HepG2 (cell line): Measurements from ENCODE around the gene SDR39U1. TPM values are rescaled to one million over a fixed set of nuclear protein-coding genes. Genes with fewer than 3 reads are reported as not detected.

Experiments
- ATF7 ChIP-seq, 2 experiments: fragments of 450-650 bp in 1 of 2; sonication (generic) in 1 of 2; formaldehyde crosslinking in 1 of 2; IDR thresholded peaks; 2 replicates each; pipeline versions ENCODE4 v1.4.0 to v1.6.1; 2016 to 2020; ENCODE audit warnings: antibody characterized with exemption in 1 of 2, mild to moderate bottlenecking in 1 of 2, missing genetic modification reagents in 1 of 2
- BCLAF1 ChIP-seq: fragments of 450-650 bp; IDR thresholded peaks from 2 replicates; pipeline ENCODE4 v1.6.1; 2017; ENCODE audit warnings: mild to moderate bottlenecking
- CHCHD3 ChIP-seq: sonication (generic); formaldehyde crosslinking; IDR thresholded peaks from 2 replicates; pipeline ENCODE4 v1.8.0; 2022; ENCODE audit warnings: mild to moderate bottlenecking, missing genetic modification reagents, moderate library complexity
- DMAP1 ChIP-seq: IDR thresholded peaks from 2 replicates; pipeline ENCODE4 v1.6.1; 2016
- E2F1 ChIP-seq: sonication (generic); formaldehyde crosslinking; IDR thresholded peaks from 2 replicates; pipeline ENCODE4 v1.5.0; 2020; ENCODE audit warnings: missing genetic modification reagents
- IRX3 ChIP-seq: sonication (generic); formaldehyde crosslinking; IDR thresholded peaks from 2 replicates; pipeline ENCODE4 v1.8.1; 2023; ENCODE audit warnings: mild to moderate bottlenecking, low read depth, missing genetic modification reagents, borderline replicate concordance
- NFYC ChIP-seq: IDR thresholded peaks from 2 replicates; pipeline ENCODE4 v1.6.1; 2016; ENCODE audit warnings: missing genetic modification reagents, missing compliant biosample characterization
- NKX3-1 ChIP-seq: sonication (generic); formaldehyde crosslinking; IDR thresholded peaks from 2 replicates; pipeline ENCODE4 v1.5.0; 2020; ENCODE audit warnings: missing genetic modification reagents
- PCBP1 ChIP-seq: fragments of 200-400 bp; formaldehyde crosslinking; IDR thresholded peaks from 2 replicates; pipeline ENCODE4 v1.6.1; 2017; ENCODE audit warnings: mild to moderate bottlenecking, low read depth, low read length, borderline replicate concordance
- PCBP2 ChIP-seq: fragments of 200-400 bp; formaldehyde crosslinking; optimal IDR thresholded peaks from 2 replicates; pipeline ENCODE3; 2018; ENCODE audit warnings: low read length, low read depth; ENCODE audit not compliant: poor library complexity, severe bottlenecking
- POLR2G ChIP-seq: fragments of 200-400 bp; formaldehyde crosslinking; IDR thresholded peaks from 2 replicates; pipeline ENCODE4 v1.6.1; 2018; ENCODE audit warnings: mild to moderate bottlenecking, low read depth, low read length, moderate library complexity
- SMAD1 ChIP-seq: sonication (generic); formaldehyde crosslinking; IDR thresholded peaks from 2 replicates; pipeline ENCODE4 v1.4.0; 2020; ENCODE audit warnings: missing genetic modification reagents, low read depth, mild to moderate bottlenecking, borderline replicate concordance
- SNAI1 ChIP-seq: sonication (generic); formaldehyde crosslinking; IDR thresholded peaks from 2 replicates; pipeline ENCODE4 v1.5.0; 2020; ENCODE audit warnings: mild to moderate bottlenecking, missing genetic modification reagents, borderline replicate concordance
- TGIF2 ChIP-seq: IDR thresholded peaks from 2 replicates; pipeline ENCODE4 v1.6.1; 2016; ENCODE audit warnings: control low read depth, missing compliant biosample characterization
- THAP7 ChIP-seq: sonication (generic); formaldehyde crosslinking; IDR thresholded peaks from 2 replicates; pipeline ENCODE4 v1.8.1; 2023; ENCODE audit warnings: mild to moderate bottlenecking, missing genetic modification reagents
- THYN1 ChIP-seq: sonication (generic); formaldehyde crosslinking; IDR thresholded peaks from 2 replicates; pipeline ENCODE4 v1.8.1; 2023; ENCODE audit warnings: low read depth, mild to moderate bottlenecking, moderate library complexity, missing genetic modification reagents, borderline replicate concordance
- ZBTB42 ChIP-seq: sonication (generic); formaldehyde crosslinking; IDR thresholded peaks from 2 replicates; pipeline ENCODE4 v1.5.0; 2020; ENCODE audit warnings: mild to moderate bottlenecking, missing genetic modification reagents
- ZNF12 ChIP-seq: sonication (generic); formaldehyde crosslinking; IDR thresholded peaks from 2 replicates; pipeline ENCODE4 v1.5.0; 2020; ENCODE audit warnings: missing genetic modification reagents
- ZNF143 ChIP-seq: sonication (generic); formaldehyde crosslinking; IDR thresholded peaks from 2 replicates; pipeline ENCODE4 v1.4.0; 2020; ENCODE audit warnings: missing genetic modification reagents
- ZNF160 ChIP-seq: sonication (generic); formaldehyde crosslinking; IDR thresholded peaks from 2 replicates; pipeline ENCODE4 v1.8.0; 2022; ENCODE audit warnings: mild to moderate bottlenecking, inconsistent platforms, missing genetic modification reagents
- ZNF225 ChIP-seq: sonication (generic); formaldehyde crosslinking; IDR thresholded peaks from 2 replicates; pipeline ENCODE4 v1.4.0; 2020; ENCODE audit warnings: mild to moderate bottlenecking, missing genetic modification reagents
- ZNF44 ChIP-seq: sonication (generic); formaldehyde crosslinking; IDR thresholded peaks from 2 replicates; pipeline ENCODE4 v1.5.1; 2020; ENCODE audit warnings: mild to moderate bottlenecking, missing genetic modification reagents
- ZNF691 ChIP-seq: sonication (generic); formaldehyde crosslinking; IDR thresholded peaks from 2 replicates; pipeline ENCODE4 v1.4.0; 2020; ENCODE audit warnings: missing genetic modification reagents, low read depth, mild to moderate bottlenecking, borderline replicate concordance
- polyA plus RNA-seq, 8 experiments: library from polyadenylated mRNA; depleted of rRNA in 3 of 8; stranded (reverse) in 7 of 8; unstranded in 1 of 8; fragments of >200 nt; fragmentation: Illumina TruSeq in 4 of 8; extraction: Trizol in 4 of 8; gene quantifications; 2 replicates each; pipeline versions ENCODE4 v1.2.1 to v1.2.3, GENCODE V29; 2011 to 2016; ENCODE audit warnings: low read depth in 4 of 8, missing spikeins in 1 of 8, mixed read lengths in 1 of 8; ENCODE audit not compliant: insufficient read depth in 1 of 8
- total RNA-seq, 5 experiments: library from RNA; depleted of rRNA; stranded (reverse); fragments of >200 nt; fragmentation: Illumina TruSeq; extraction: Trizol; gene quantifications; 2 replicates each; pipeline ENCODE4 v1.2.3, GENCODE V29; 2016; ENCODE audit warnings: low read depth in 1 of 5

SDR39U1 gene
- total and polyA plus RNA-seq, 2 of the 13 experiments (the other 11 are each of a cell fraction or from before 2014, with no cell fraction given) = 34.4 to 129 TPM

GRCh38 chr14:24437020-24437735, 5.4 kb downstream of the SDR39U1 start (continued):
- TF ChIP-seq E2F1 (CRISPR knock-in tag) = no peak
- TF ChIP-seq ZNF143 (CRISPR knock-in tag) = 0 out of 2 replicates have a peak, but pooled peaks have one; percentile 4
- TF ChIP-seq POLR2G = peak; percentile 56
- TF ChIP-seq ZNF691 = no peak
- TF ChIP-seq ATF7 (IDR thresholded peaks at IDR 0.05) = no peak
- TF ChIP-seq ATF7 (CRISPR knock-in tag; IDR thresholded peaks at IDR 0.05) = no peak
- TF ChIP-seq ZBTB42 (CRISPR knock-in tag) = no peak
- no peak for TF ChIP-seq DMAP1
- no peak for TF ChIP-seq SMAD1 (CRISPR knock-in tag)
- TF ChIP-seq ZNF44 (CRISPR knock-in tag) = no peak
- peak; percentile 87; the same call in 1 of the 2 replicates for TF ChIP-seq ZNF225 (CRISPR knock-in tag)
- TF ChIP-seq SNAI1 (CRISPR knock-in tag) = no peak
- TF ChIP-seq PCBP1 = no peak
- no peak for TF ChIP-seq THYN1 (CRISPR knock-in tag)
- no peak for TF ChIP-seq TGIF2 (CRISPR knock-in tag)
- no peak for TF ChIP-seq NKX3-1 (CRISPR knock-in tag)
- no peak for TF ChIP-seq ZNF12 (CRISPR knock-in tag)
- 0 out of 2 replicates have a peak, but pooled peaks have one; percentile 75 for TF ChIP-seq THAP7 (CRISPR knock-in tag)
- TF ChIP-seq BCLAF1 = no peak
- no peak for TF ChIP-seq ZNF160 (CRISPR knock-in tag)
- no peak for TF ChIP-seq IRX3 (CRISPR knock-in tag)
- TF ChIP-seq CHCHD3 (CRISPR knock-in tag) = 0 out of 2 replicates have a peak, but pooled peaks have one; percentile 64
- no peak for TF ChIP-seq NFYC (CRISPR knock-in tag)
- no peak for TF ChIP-seq PCBP2
